Pancreas (tissue), 10 donors: ENCODE measurements around the gene SRSF1. TPM values are rescaled to one million over a fixed set of nuclear protein-coding genes. Genes with fewer than 3 reads are reported as not detected.

Experiments
- ATAC-seq, 4 donors: fragments of 200-7000 bp; cut with Tn5 transposase; one replicate each; pipeline versions ENCODE4 v1.8.0 to v1.9.1; 2020; ENCODE audit warnings: mild to moderate bottlenecking in 4 of 4, moderate library complexity in 4 of 4
- DNase-seq, 6 donors: peaks; one replicate each; pipeline ENCODE4 v3.0.0-alpha.2; 2020
- FAIRE-seq: peaks from 2 replicates; lab custom pipeline; 2012; peaks lifted over from hg19 to GRCh38; lab: Jason Lieb, UNC
- H3K27ac ChIP-seq, 4 donors: fragments of 200-600 bp; sonication (generic); 1 replicate in 3 of 4; 2 replicates in 1 of 4; pipeline versions ENCODE4 v1.5.0 to v1.8.0; 2020
- H3K27me3 ChIP-seq, 4 donors: fragments of 200-600 bp; one replicate each; pipeline ENCODE4 v1.8.0; 2021
- H3K36me3 ChIP-seq, 3 donors: fragments of 200-600 bp; sonication (generic) in 1 of 3; one replicate each; pipeline versions ENCODE4 v1.5.0 to v1.8.0; 2020 to 2021
- H3K4me1 ChIP-seq, 3 donors: fragments of 200-600 bp; one replicate each; pipeline ENCODE4 v1.8.0; 2021
- H3K4me3 ChIP-seq, 4 donors: fragments of 200-600 bp; sonication (generic) in 2 of 4; one replicate each; pipeline versions ENCODE4 v1.5.0 to v1.8.0; 2020 to 2021
- H3K9me3 ChIP-seq, 4 donors: fragments of 200-600 bp; one replicate each; pipeline ENCODE4 v1.8.0; 2021
- CTCF ChIP-seq, 4 donors: fragments of 200-600 bp; sonication (generic) in 3 of 4; IDR thresholded peaks; one replicate each; pipeline versions ENCODE4 v1.5.0 to v1.8.0; 2021; ENCODE audit warnings: antibody characterized with exemption in 4 of 4
- WGBS, 2 donors: extraction: QIAGEN DNeasy Blood & Tissue Kit; methylation state at CpG; one replicate each; pipeline ENCODE4 v1.1.7; 2013; 5-methylcytosine and 5-hydroxymethylcytosine counted together
- intact Hi-C, 3 donors: fragments of 100-400 bp; cut with DNase I; formaldehyde crosslinking; loops; one replicate each; pipeline versions ENCODE4 v1.11.1 to v1.14.2; 2022
- polyA plus RNA-seq, 2 donors: library from polyadenylated mRNA; stranded (reverse); fragments of 200-250 nt; gene quantifications; one replicate each; pipeline ENCODE4 v1.2.3, GENCODE V29; 2013
- total RNA-seq, 6 donors: library from RNA; stranded (reverse); fragmentation: NEBNext Ultra II Directional in 4 of 6; extraction: Animal tissue kit (Norgen Biotek cat#: 25700) in 4 of 6; gene quantifications; one replicate each; pipeline versions ENCODE4 v1.2.1 to v1.2.4, GENCODE V29; 2021 to 2023
- donor health status: healthy with polysubstance abuse.
- donor health status: DM: no; HTN: no; CAD: no; lungs with moderate emphysema.
- donor health status: DM: no; HTN: no; CAD: no.
- donor health status: control.
- donor health status: control.
- donor health status: Bipolar disorder and iron deficiency.
- donor health status: DM: yes; HTN: yes; CAD: no.
- donor health status: DM: no; HTN: no; CAD: no.
- donor health status: DM: no; HTN: no; CAD: no.
- donor health status: DM: yes; HTN: yes; CAD: no.

SRSF1 gene
- total and polyA plus RNA-seq, 8 donors = 37.5 to 95.2 (median 67.2) TPM

DNA sequence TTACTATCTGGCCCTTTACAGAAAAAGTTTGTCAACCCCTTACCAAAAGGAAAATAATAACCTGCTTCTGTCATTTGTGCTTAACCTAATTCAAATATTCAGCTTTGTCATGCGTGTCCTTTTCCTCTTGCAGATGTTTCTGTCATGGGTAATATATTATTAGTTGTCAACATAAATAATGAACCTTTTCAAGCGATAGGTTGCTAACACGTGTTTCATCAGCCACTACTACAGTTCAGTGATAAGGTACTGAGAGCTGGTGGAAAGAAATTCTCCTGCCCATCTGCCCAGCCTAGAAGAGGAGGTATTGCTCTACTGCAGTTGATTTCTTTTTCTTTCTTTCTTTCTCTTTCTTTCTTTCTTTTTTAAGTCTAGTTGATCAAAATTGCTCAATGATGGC lies 12.0 kb upstream of the SRSF1 start:
- DNase-seq (no peak), FAIRE-seq (no peak), ATAC-seq (no peak)
- no peak overlapping the region for H3K27ac ChIP-seq
- no peak overlapping the region for H3K4me3 ChIP-seq
- no peaks in the 10 kb centered on the region for H3K4me1 ChIP-seq
- H3K27me3 ChIP-seq = no peaks in the 10 kb centered on the region
- H3K9me3 ChIP-seq = no peaks in the 10 kb centered on the region
- WGBS, 2 donors = 72 to 83% methylated on average over 3 of the region's 3 CpGs
- intact Hi-C loops = loop anchor here in 1 of 3 donors (10.0 kb wide), 1 partner anchor 96 kb away; no protein-coding TSS in a partner anchor
- TF ChIP-seq CTCF (IDR thresholded peaks at IDR 0.05) = no peak
- no peaks in the 10 kb centered on the region for H3K36me3 ChIP-seq

DNA sequence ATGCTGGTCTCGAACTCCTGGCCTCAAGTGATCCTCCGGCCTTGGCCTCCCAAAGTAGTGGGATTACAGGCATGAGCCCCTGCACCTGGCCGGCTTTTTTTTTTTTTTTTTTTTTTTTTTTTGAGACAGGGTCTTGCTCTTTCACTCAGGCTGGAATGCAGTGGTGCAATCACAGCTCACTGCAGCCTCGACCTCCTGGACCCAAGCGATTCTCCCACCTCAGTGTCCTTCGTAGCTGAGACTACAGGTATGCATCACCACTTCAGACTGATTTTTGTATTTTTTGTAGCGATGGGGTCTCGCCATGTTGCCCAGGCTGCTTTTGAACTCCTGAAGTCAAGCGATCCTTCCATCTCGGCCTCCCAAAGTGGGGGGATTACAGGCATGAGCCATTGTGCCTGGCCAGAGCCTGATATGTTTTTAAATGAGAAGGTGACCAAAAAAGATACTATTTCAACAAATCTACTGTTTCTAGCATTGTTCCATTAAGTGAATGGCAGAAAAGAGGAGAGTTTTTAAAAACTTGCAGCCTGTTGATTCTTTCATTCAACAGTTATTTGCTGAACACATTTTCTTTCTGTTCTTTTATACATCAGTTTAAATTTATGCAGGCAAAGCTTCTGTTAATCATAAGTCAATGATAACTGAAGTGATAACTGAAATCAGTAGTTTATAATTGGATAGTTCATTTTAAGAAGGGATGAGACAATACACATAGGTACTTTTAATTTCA lies 3.2 kb upstream of the SRSF1 start:
- Histone ChIP-seq H3K27me3 (no peaks in the 10 kb centered on the region), H3K4me3 (no peak overlapping the region), H3K9me3 (no peaks in the 10 kb centered on the region), H3K4me1 (peaks cover 0 to 13% (median 7%) of the 10 kb centered on the region in 3 donors), H3K27ac (no peak overlapping the region), H3K36me3 (no peaks in the 10 kb centered on the region)
- intact Hi-C loops = loop anchor here in 1 of 3 donors (10.0 kb wide), 1 partner anchor 105 kb away; no protein-coding TSS in a partner anchor
- DNase-seq (no peak), ATAC-seq (no peak), FAIRE-seq (no peak)
- WGBS, 2 donors = 92 to 94% methylated on average over 9 to 10 of the region's 10 CpGs
- no peak for TF ChIP-seq CTCF (IDR thresholded peaks at IDR 0.05)

GRCh38 chr17:58007781-58008706 lies 998 bp upstream of the SRSF1 start:
- no peaks in the 10 kb centered on the region for H3K9me3 ChIP-seq
- no peak for FAIRE-seq
- WGBS, 2 donors = 17 to 19% methylated on average over 47 of the region's 47 CpGs
- ATAC-seq = peak; percentile 2 to 8 (median 6)
- intact Hi-C loops = no loop called here
- H3K4me3 ChIP-seq = peak overlapping the region; percentile 69 to 96 (median 88)
- no peaks in the 10 kb centered on the region for H3K27me3 ChIP-seq
- TF ChIP-seq CTCF (IDR thresholded peaks at IDR 0.05) = no peak
- H3K4me1 ChIP-seq = peaks cover 9 to 35% (median 26%) of the 10 kb centered on the region in 3 donors
- peak overlapping the region; percentile 88 to 98 (median 94) for H3K27ac ChIP-seq
- peak in 1 of 6 donors; percentile 49 for DNase-seq
- H3K36me3 ChIP-seq = peaks cover 0 to 22% (median 0%) of the 10 kb centered on the region in 3 donors

GRCh38 chr17:58006560-58006923 lies 504 bp downstream of the SRSF1 start:
- Histone ChIP-seq H3K36me3 (peaks cover 0 to 25% (median 4%) of the 10 kb centered on the region in 3 donors), H3K27ac (peak overlapping the region; percentile 88 to 98 (median 94)), H3K4me1 (peaks cover 13 to 39% (median 28%) of the 10 kb centered on the region in 3 donors), H3K9me3 (no peaks in the 10 kb centered on the region), H3K4me3 (peak overlapping the region; percentile 69 to 96 (median 88)), H3K27me3 (no peaks in the 10 kb centered on the region)
- TF ChIP-seq CTCF (IDR thresholded peaks at IDR 0.05) = no peak
- intact Hi-C loops = no loop called here
- peak; percentile 60 to 85 (median 75) for DNase-seq
- 0% methylated on average over 19 to 20 of the region's 20 CpGs for WGBS, 2 donors
- FAIRE-seq = no peak
- ATAC-seq = peak; percentile 53 to 84 (median 70)
